ENCODE measurements around the gene CRB1. TPM values are rescaled to one million over a fixed set of nuclear protein-coding genes. Genes with fewer than 3 reads are reported as not detected.

Gene CRB1
- total and polyA plus RNA-seq, 3 experiments from 2014 or later, result 0.05 to 0.26 TPM; not detected in 1

DNA sequence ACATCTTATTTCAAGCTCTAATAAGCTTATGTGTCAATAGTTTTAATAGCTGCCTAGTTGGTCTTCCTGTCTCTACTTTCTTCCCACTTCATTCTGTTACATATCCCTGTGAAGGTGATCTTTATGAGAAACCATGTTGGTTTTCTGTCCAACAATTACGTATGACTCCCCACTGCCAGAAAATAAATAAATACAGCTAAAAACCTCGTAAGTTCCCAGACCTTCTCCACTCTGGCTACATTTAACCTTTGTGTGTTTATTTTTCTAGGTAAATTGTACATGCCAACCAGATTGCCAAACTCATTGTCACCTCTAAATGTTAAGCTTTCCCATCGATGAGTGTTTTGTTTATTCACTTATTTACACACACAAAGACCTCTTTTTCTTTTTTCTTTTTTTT, 147.2 kb downstream of the CRB1 start:
- no peaks in the 10 kb centered on the region for H3K4me1 Mint-ChIP-seq
- H3K27me3 Mint-ChIP-seq, result peaks cover 13 to 30% of the 10 kb centered on the region in 2 donors
- H3K4me3 Mint-ChIP-seq, result no peak overlapping the region
- H3K9me3 ChIP-seq (ENCODE audit: low read length), result no peaks in the 10 kb centered on the region
- POLR2A ChIA-PET, result no interaction called here
- no peak overlapping the region for H3K27ac ChIP-seq (ENCODE audit: low read depth, low read length)
- no peak for DNase-seq
- no peaks in the 10 kb centered on the region for H3K9me3 Mint-ChIP-seq
- no peaks in the 10 kb centered on the region for H3K36me3 Mint-ChIP-seq
- H3K27ac Mint-ChIP-seq, result no peak overlapping the region
- no peak overlapping the region for H3K4me3 ChIP-seq (ENCODE audit: low read length)
- no peaks in the 10 kb centered on the region for H3K27me3 ChIP-seq (ENCODE audit: insufficient read depth, low read length, poor library complexity, severe bottlenecking)
- no peaks in the 10 kb centered on the region for H3K36me3 ChIP-seq (ENCODE audit: insufficient read depth, low read length)
- H3K4me1 ChIP-seq (ENCODE audit: insufficient read depth, low read length), result no peaks in the 10 kb centered on the region
- CTCF ChIA-PET, result interaction anchor here (0.6 to 1.5 kb wide), 2 partner anchors 12 to 16 kb away, joined by 3 read pairs; no protein-coding TSS in a partner anchor

DNA sequence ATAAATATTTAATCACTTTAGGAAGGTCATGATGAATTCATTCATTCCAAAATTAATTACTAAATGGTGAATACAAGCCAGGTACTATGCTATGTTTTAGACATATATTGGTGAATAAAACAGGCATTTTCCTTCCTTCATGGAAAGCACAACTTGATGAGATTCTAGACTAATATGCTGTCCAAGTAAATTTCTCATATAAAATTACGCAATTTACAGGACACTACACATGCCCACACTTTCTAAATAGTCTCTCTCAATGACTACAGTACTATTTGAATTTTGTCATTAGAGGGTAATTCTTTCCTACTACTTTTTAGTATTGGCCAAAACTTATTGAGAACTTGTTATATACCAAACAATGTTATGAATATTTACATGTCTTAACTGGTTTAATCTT, 150.6 kb downstream of the CRB1 start:
- POLR2A ChIA-PET, result no interaction called here
- H3K4me3 ChIP-seq (ENCODE audit: low read length), result no peak overlapping the region
- H3K4me1 Mint-ChIP-seq, result no peaks in the 10 kb centered on the region

DNA sequence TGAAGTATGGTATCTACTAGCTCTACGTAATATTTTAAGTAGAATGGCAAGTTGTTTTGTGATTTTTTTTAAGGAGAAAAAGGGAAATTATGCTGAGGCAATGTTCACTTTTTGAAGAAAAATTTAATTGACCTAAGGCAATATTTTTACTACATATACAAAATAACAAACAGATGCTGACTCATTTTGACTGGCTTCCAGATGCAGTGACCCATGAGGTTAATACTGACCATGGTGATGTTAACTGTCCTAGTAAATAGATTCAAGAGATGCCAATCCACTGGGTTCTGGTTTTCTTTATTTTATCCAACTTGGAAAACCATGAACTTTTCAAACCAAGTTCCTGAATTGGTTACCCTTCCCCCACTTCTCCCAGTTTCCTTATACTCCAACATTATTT, 154.9 kb downstream of the CRB1 start:
- H3K27ac ChIP-seq (ENCODE audit: low read depth, low read length), result no peak overlapping the region
- H3K4me3 ChIP-seq (ENCODE audit: low read length), result no peak overlapping the region
- no peaks in the 10 kb centered on the region for H3K4me1 Mint-ChIP-seq
- H3K36me3 ChIP-seq (ENCODE audit: insufficient read depth, low read length), result no peaks in the 10 kb centered on the region
- peaks cover 5 to 11% of the 10 kb centered on the region in 2 donors for H3K27me3 Mint-ChIP-seq
- CTCF ChIA-PET, result no interaction called here
- no peak overlapping the region for H3K4me3 Mint-ChIP-seq
- no peaks in the 10 kb centered on the region for H3K9me3 Mint-ChIP-seq
- H3K27me3 ChIP-seq (ENCODE audit: insufficient read depth, low read length, poor library complexity, severe bottlenecking), result no peaks in the 10 kb centered on the region
- no peak overlapping the region for H3K27ac Mint-ChIP-seq
- H3K36me3 Mint-ChIP-seq, result no peaks in the 10 kb centered on the region
- DNase-seq, result no peak
- H3K9me3 ChIP-seq (ENCODE audit: low read length), result no peaks in the 10 kb centered on the region
- H3K4me1 ChIP-seq (ENCODE audit: insufficient read depth, low read length), result no peaks in the 10 kb centered on the region
- POLR2A ChIA-PET, result no interaction called here

More for the DNA sequence above, 150.6 kb downstream of the CRB1 start:
- peaks cover 10 to 27% of the 10 kb centered on the region in 2 donors for H3K27me3 Mint-ChIP-seq
- no peak overlapping the region for H3K27ac ChIP-seq (ENCODE audit: low read depth, low read length)
- no peak overlapping the region for H3K4me3 Mint-ChIP-seq
- H3K9me3 Mint-ChIP-seq, result no peaks in the 10 kb centered on the region
- CTCF ChIA-PET, result no interaction called here
- H3K27me3 ChIP-seq (ENCODE audit: insufficient read depth, low read length, poor library complexity, severe bottlenecking), result no peaks in the 10 kb centered on the region
- no peaks in the 10 kb centered on the region for H3K36me3 Mint-ChIP-seq
- no peak overlapping the region for H3K27ac Mint-ChIP-seq
- no peak for DNase-seq
- no peaks in the 10 kb centered on the region for H3K36me3 ChIP-seq (ENCODE audit: insufficient read depth, low read length)
- H3K4me1 ChIP-seq (ENCODE audit: insufficient read depth, low read length), result no peaks in the 10 kb centered on the region
- no peaks in the 10 kb centered on the region for H3K9me3 ChIP-seq (ENCODE audit: low read length)

DNA sequence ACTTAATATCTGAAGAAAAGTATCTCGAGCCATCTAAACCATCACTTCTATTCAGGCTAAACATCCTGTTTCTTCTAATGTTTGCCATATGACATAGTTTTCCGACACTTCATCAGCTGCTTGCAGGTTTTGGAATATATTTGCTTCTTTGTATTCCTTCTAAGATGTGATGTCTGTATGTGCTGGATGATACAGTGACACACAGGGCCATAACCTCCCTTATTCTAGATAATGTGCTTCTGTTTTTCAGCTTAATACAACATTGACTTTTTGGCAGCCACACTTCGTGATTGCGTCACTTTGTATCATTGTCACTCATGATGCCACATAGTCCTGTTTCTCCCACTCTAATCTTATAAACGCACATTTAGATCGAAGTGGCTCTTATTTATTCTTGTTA, 156.3 kb downstream of the CRB1 start:
- H3K27me3 Mint-ChIP-seq, result peaks cover 3 to 5% of the 10 kb centered on the region in 2 donors
- no peaks in the 10 kb centered on the region for H3K27me3 ChIP-seq (ENCODE audit: insufficient read depth, low read length, poor library complexity, severe bottlenecking)
- H3K4me3 ChIP-seq (ENCODE audit: low read length), result no peak overlapping the region
- H3K9me3 Mint-ChIP-seq, result no peaks in the 10 kb centered on the region
- no peaks in the 10 kb centered on the region for H3K4me1 Mint-ChIP-seq
- H3K36me3 Mint-ChIP-seq, result no peaks in the 10 kb centered on the region
- H3K9me3 ChIP-seq (ENCODE audit: low read length), result no peaks in the 10 kb centered on the region
- H3K36me3 ChIP-seq (ENCODE audit: insufficient read depth, low read length), result no peaks in the 10 kb centered on the region
- CTCF ChIA-PET, result no interaction called here
- POLR2A ChIA-PET, result no interaction called here
- H3K4me3 Mint-ChIP-seq, result no peak overlapping the region
- DNase-seq, result no peak
- no peaks in the 10 kb centered on the region for H3K4me1 ChIP-seq (ENCODE audit: insufficient read depth, low read length)
- no peak overlapping the region for H3K27ac ChIP-seq (ENCODE audit: low read depth, low read length)
- H3K27ac Mint-ChIP-seq, result no peak overlapping the region

DNA sequence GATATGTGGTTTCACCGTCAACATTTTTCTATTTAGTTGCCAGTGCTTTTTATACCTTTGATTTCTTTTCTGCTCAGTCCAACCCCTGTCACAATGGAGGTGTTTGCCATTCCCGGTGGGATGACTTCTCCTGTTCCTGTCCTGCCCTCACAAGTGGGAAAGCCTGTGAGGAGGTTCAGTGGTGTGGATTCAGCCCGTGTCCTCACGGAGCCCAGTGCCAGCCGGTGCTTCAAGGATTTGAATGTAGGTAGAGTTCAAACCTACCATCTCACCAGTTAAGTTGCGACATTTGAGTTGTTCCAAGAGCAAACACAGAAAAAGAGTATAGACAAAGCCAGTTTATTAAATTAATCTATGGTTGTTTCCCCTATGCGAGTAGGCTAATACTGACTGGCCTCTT, 161.3 kb downstream of the CRB1 start:
- Histone ChIP-seq H3K4me1 (ENCODE audit: insufficient read depth, low read length) (no peaks in the 10 kb centered on the region), H3K4me3 (ENCODE audit: low read length) (no peak overlapping the region), H3K36me3 (ENCODE audit: insufficient read depth, low read length) (no peaks in the 10 kb centered on the region), H3K27me3 (ENCODE audit: insufficient read depth, low read length, poor library complexity, severe bottlenecking) (no peaks in the 10 kb centered on the region), H3K9me3 (ENCODE audit: low read length) (no peaks in the 10 kb centered on the region), H3K27ac (ENCODE audit: low read depth, low read length) (no peak overlapping the region)
- ChIA-PET CTCF (no interaction called here), POLR2A (no interaction called here)
- DNase-seq, result no peak
- H3K36me3 Mint-ChIP-seq, result no peaks in the 10 kb centered on the region
- peaks cover 4 to 8% of the 10 kb centered on the region in 2 donors for H3K27me3 Mint-ChIP-seq
- H3K4me1 Mint-ChIP-seq, result no peaks in the 10 kb centered on the region
- H3K4me3 Mint-ChIP-seq, result no peak overlapping the region
- no peaks in the 10 kb centered on the region for H3K9me3 Mint-ChIP-seq
- H3K27ac Mint-ChIP-seq, result no peak overlapping the region

DNA sequence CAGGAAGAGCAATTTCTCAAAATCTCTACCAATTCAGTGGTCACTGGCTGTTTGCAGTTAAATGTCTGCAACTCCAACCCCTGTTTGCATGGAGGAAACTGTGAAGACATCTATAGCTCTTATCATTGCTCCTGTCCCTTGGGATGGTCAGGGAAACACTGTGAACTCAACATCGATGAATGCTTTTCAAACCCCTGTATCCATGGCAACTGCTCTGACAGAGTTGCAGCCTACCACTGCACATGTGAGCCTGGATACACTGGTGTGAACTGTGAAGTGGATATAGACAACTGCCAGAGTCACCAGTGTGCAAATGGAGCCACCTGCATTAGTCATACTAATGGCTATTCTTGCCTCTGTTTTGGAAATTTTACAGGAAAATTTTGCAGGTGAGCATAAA, 167.2 kb downstream of the CRB1 start:
- H3K4me3 Mint-ChIP-seq, result no peak overlapping the region
- CTCF ChIA-PET, result no interaction called here
- DNase-seq, result no peak
- no peak overlapping the region for H3K27ac Mint-ChIP-seq
- H3K4me1 Mint-ChIP-seq, result no peaks in the 10 kb centered on the region
- H3K9me3 Mint-ChIP-seq, result no peaks in the 10 kb centered on the region
- Histone ChIP-seq H3K27ac (ENCODE audit: low read depth, low read length) (no peak overlapping the region), H3K9me3 (ENCODE audit: low read length) (no peaks in the 10 kb centered on the region), H3K4me1 (ENCODE audit: insufficient read depth, low read length) (no peaks in the 10 kb centered on the region), H3K4me3 (ENCODE audit: low read length) (no peak overlapping the region), H3K27me3 (ENCODE audit: insufficient read depth, low read length, poor library complexity, severe bottlenecking) (no peaks in the 10 kb centered on the region), H3K36me3 (ENCODE audit: insufficient read depth, low read length) (no peaks in the 10 kb centered on the region)
- POLR2A ChIA-PET, result no interaction called here
- H3K36me3 Mint-ChIP-seq, result no peaks in the 10 kb centered on the region
- peaks cover 0 to 7% of the 10 kb centered on the region in 2 donors for H3K27me3 Mint-ChIP-seq

DNA sequence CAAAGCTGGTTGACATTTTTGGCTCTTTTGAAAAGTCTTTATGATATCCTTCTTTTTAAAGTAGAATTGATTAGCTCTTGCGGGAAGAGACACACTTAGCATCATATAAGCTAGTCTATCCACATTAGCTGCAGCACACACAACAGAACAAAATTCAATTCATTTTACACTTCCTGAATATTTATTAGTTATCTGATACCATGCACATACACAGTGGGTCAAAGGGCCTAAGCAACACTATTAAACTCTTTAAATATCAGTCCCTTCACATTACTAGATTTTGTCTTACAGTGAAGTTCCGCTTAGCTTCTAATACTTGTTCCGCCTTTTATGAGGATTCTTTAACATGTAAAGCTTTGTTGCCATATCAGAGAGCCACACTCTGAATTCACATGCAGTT, 169.5 kb downstream of the CRB1 start:
- H3K27ac Mint-ChIP-seq, result no peak overlapping the region
- H3K4me3 Mint-ChIP-seq, result no peak overlapping the region
- ChIA-PET POLR2A (no interaction called here), CTCF (no interaction called here)
- H3K9me3 Mint-ChIP-seq, result no peaks in the 10 kb centered on the region
- DNase-seq, result no peak
- no peak overlapping the region for H3K27ac ChIP-seq (ENCODE audit: low read depth, low read length)
- H3K36me3 ChIP-seq (ENCODE audit: insufficient read depth, low read length), result no peaks in the 10 kb centered on the region
- no peaks in the 10 kb centered on the region for H3K4me1 ChIP-seq (ENCODE audit: insufficient read depth, low read length)
- no peaks in the 10 kb centered on the region for H3K27me3 ChIP-seq (ENCODE audit: insufficient read depth, low read length, poor library complexity, severe bottlenecking)
- no peak overlapping the region for H3K4me3 ChIP-seq (ENCODE audit: low read length)
- no peaks in the 10 kb centered on the region for H3K36me3 Mint-ChIP-seq
- peaks cover under 1 to 9% of the 10 kb centered on the region in 2 donors for H3K27me3 Mint-ChIP-seq
- H3K9me3 ChIP-seq (ENCODE audit: low read length), result no peaks in the 10 kb centered on the region
- H3K4me1 Mint-ChIP-seq, result no peaks in the 10 kb centered on the region

DNA sequence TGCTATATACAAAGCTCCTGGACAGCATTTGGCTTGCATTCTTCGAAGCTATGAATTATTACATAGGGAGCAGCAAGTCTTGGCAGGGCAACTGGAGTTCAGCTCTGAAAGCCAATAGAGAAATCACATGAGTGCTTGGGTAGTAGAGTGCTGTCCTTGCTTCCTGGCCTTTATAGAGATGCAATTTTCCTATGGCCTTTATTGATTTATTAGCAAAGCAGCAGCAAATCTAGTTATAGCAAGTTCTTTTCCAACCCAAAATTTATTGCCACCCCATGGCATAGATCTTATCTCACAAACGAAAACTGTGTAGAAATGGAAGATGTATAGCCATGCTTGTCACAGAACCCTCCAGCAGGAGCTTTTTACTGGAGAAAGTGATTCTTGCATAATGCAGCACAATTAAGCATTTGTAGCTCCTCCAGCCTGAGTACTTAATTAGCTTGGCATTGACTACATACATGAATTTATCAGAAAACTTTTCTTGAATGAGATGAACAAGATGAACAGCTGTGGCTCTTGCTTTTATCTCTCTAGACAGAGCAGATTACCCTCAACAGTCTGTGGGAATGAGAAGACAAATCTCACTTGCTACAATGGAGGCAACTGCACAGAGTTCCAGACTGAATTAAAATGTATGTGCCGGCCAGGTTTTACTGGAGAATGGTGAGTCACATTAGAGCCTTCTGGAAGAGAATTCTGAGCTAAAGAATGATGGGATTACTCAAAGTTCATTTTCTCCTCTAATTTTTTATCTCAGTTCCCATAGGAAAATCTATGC, 170.1 kb downstream of the CRB1 start:
- Histone ChIP-seq H3K4me1 (ENCODE audit: insufficient read depth, low read length) (no peaks in the 10 kb centered on the region), H3K36me3 (ENCODE audit: insufficient read depth, low read length) (no peaks in the 10 kb centered on the region), H3K27me3 (ENCODE audit: insufficient read depth, low read length, poor library complexity, severe bottlenecking) (no peaks in the 10 kb centered on the region), H3K27ac (ENCODE audit: low read depth, low read length) (no peak overlapping the region), H3K9me3 (ENCODE audit: low read length) (no peaks in the 10 kb centered on the region), H3K4me3 (ENCODE audit: low read length) (no peak overlapping the region)
- DNase-seq, result no peak
- Mint-ChIP-seq H3K36me3 (no peaks in the 10 kb centered on the region), H3K27me3 (peaks cover 2 to 6% of the 10 kb centered on the region in 2 donors), H3K4me1 (no peaks in the 10 kb centered on the region), H3K4me3 (no peak overlapping the region), H3K27ac (no peak overlapping the region), H3K9me3 (no peaks in the 10 kb centered on the region)
- ChIA-PET CTCF (no interaction called here), POLR2A (no interaction called here)

Measured in CD8-positive, alpha-beta memory T cell (primary cell).